Erythroblast (primary cell): ENCODE data around the gene CHN2.

Experiments used
- DNase-seq, 2 experiments: peaks; one replicate each; lab custom pipeline; 2025; lab: John Stamatoyannopoulos, UW
- GATA1 ChIP-seq: IDR thresholded peaks from 2 replicates; pipeline ENCODE4 v1.6.1; 2011; ENCODE audit warnings: low read depth, mild to moderate bottlenecking, control low read depth, low read length, moderate library complexity
- POLR2A ChIP-seq: IDR thresholded peaks from 2 replicates; pipeline ENCODE4 v1.6.1; 2011; ENCODE audit warnings: mild to moderate bottlenecking, low read length

Gene CHN2

DNA sequence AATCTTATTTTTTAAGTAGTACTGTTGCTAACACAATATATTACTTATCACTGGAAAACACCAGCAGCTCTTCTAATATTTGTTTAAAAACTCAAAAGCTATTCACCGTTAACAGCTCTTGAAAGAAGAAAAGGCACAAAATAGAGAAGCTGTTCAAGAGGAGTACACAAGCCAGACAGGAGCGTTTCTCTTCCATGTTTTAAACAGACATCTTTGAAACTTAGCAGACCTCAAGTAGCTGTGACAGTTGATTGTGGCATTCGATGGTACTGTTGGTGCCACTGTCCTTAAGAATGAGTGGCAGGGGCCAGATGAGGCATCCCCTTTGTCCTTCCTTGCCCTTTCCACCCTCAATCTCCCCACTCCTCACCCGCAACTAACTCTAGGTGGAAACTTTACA, 287.5 kb downstream of the CHN2 start:
- no peak for DNase-seq
- TF ChIP-seq POLR2A = no peak
- no peak for TF ChIP-seq GATA1

DNA sequence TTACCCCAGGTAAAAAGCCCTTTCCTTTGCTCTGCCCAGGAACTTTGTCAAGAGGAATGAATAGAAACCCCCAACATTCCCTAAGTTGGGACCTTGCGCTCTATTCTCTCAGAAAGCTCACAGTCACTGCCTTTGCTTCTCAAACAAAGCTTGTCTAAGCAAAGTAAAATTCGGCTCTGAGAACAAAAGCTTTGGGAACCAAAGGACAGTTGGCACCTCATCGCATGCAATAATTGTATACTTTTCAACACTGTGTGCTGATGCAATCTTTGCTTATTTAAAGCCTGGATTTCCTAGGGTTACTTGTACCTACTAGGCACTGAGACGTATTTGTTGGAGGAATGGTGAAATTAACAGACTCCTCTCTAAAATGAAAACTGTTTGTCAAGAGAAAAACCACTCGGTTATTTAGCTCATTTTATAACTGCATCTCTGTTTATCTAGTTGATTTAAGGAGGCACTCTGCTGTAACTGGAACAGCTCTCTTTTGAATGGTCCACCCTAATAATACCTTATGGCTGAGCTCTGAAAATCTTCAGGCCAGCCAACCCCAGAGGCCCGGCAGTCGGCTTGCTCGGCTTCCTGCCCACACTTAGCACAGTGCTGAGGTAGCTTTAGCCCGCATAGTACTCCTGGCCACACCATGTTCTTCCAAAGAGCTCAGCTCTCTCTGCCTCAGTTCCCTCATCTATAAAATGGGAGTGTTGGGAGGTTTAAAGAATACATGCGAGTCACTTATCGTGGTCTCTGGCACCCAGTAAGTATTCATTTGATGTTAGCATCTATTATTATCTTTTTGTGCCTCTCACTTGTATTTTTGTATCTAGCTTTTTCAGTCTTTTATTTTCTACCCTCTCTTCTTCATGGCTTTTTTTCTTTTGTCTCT, 288.9 kb downstream of the CHN2 start:
- DNase-seq = no peak
- TF ChIP-seq POLR2A (no peak), GATA1 (no peak)

DNA sequence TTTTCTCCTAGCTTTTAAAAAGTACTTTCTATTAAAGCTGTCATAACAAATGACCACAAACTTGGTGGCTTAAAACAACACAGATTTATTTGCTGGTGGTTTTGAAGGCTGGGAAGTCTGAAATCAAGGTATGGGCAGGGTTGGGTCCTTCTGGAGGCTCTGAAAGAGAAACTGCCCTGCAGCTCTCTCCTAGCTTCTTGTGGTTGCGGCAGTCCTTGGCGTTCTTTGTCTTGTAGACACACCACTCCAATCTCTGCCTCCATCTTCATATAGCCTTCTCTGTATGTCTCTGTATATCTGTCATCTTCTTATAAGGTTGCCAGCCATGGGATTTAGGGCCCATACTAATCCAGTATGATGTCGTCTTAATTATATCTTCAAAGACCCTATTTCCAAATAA, 289.7 kb downstream of the CHN2 start:
- no peak for DNase-seq
- TF ChIP-seq POLR2A (no peak), GATA1 (no peak)

DNA sequence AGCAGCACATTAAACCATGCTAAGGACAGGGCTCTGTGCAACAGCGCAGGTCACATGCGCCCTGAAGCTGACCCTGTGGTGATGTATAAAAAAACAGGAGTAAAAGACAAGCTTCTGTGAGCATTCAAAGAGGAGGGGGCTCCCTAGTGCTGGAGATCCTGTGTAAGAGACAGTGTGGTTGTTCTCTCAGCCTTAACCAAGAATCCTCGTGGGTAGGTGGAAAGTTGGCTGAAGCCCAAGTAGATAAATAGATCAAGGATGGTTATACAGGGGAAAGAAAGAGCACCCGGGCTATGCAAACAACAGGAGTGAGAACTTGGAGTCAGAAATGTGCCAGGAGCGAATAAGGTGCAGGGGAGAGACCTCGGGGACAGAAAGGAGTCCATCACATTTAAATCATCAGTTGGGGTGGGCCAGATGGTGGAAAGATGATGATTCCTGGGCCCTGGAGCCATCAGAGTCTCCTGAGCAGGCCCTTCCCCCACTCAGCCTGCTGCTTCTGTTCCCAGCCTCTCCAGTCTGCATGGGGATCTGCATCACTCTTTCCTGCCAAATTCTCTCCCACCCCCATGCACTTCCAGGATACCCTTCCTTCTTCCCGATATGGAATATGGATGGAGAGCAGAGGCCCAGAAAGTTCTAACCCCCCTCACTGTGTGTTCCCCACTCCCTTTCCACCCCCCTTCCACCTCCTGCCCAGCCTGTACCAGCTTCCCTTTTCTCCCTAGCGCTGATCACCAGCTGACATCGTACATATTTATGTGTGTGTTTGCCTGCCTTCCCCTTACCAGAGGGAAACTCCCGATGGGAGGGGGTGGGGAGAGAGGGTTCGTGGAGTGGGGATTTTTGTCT, 291.0 kb downstream of the CHN2 start:
- no peak for DNase-seq
- TF ChIP-seq POLR2A = no peak
- no peak for TF ChIP-seq GATA1

DNA sequence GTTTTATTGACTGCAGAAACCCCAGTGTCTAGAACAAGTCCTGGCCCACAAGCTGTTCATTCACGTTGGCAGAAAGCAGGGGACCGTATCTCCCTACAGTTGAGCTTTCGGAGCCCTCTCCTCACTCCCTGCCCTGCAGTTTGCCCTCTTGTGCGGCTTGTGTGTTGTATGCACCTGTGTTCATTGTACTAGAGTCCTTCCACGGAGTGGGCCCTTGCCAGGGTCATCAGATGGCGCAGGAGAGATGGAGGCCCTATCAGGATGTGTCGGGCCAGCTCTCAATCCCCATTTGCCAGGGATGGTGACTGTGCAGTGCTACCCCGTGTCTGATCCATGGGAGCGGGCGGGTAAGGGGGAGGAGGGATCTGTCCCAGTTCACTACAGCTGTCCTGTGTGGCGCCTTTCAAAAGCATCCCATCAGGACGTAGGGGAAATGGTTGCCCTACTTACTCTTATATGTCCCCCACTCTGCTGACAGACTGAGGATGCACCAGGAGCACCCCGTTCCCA, 291.7 kb downstream of the CHN2 start:
- TF ChIP-seq GATA1 (no peak), POLR2A (no peak)
- DNase-seq = no peak

DNA sequence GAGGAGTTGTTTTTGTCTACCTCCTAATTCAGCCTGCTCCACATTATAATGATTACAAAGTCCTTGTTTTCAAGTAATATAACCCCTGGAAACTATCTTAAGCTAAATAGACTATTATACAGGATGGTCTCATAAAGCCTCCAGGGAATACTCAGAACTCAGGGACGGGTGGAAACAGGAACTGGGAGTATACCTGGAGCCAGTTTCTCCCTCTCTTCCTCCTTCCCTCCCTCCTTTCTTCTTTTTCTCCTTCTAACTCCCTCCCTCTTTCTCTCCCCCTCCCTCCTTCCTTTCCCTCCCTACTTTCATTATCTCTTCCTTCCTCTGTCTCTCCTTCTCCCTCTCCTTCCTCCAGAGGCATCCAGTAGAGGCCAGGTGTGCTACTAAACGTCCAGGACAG, 292.8 kb downstream of the CHN2 start:
- no peak for DNase-seq
- TF ChIP-seq POLR2A (no peak), GATA1 (no peak)

DNA sequence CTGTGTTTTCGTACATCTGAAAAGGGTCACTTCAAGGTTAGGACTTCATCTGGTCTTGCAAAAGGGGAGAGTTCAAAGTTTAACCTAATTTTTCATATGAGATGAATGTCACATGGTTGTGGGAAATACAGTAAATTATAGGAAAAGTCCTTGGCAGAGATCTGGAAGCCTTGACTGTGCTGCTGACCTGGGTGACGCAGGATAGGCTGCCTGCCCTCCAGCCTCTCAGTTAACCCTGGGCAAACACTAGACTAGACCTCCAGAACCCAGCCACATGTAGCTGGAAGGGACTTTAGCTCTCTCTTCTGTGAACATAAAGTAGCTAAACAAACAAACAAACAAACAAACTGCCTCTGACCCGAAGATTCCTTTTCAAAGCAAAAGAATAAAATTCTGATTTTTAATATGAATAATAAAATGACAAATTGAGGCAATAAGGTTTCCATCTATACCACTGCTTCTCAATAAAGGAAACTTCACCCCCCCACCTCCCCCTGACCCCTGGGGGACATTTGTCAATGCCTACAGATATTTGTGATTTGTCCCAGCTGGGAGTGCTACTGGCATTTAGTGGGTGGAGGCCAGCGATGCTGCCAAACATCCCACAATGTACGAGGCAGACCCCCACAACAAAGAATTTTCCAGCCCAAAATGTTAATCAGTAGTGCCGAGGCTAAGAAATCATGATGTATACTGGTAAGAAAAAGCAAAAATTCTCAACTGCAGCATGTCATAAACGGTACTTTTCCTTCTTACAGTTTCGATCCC, 293.8 kb downstream of the CHN2 start:
- TF ChIP-seq GATA1 (no peak), POLR2A (no peak)
- DNase-seq = no peak

DNA sequence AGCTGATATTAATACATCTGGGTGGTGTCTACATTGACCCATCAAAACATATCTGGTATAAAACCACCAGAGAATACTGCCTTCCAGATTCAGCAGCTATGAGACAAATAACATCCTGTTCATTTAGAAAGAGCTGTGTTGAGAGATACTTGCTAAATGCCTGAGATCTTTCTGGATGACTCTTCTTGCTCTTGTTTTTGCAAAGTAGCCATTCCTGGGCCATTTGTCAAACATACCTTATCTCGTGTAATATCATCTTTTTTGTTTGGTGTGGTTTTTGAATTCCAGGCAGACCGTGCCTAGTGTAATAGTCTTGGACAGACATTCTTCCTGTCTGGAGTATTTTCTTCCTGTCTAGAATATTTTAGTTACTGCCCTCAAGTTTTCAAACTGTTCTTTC, 294.4 kb downstream of the CHN2 start:
- TF ChIP-seq POLR2A (no peak), GATA1 (no peak)
- no peak for DNase-seq

DNA sequence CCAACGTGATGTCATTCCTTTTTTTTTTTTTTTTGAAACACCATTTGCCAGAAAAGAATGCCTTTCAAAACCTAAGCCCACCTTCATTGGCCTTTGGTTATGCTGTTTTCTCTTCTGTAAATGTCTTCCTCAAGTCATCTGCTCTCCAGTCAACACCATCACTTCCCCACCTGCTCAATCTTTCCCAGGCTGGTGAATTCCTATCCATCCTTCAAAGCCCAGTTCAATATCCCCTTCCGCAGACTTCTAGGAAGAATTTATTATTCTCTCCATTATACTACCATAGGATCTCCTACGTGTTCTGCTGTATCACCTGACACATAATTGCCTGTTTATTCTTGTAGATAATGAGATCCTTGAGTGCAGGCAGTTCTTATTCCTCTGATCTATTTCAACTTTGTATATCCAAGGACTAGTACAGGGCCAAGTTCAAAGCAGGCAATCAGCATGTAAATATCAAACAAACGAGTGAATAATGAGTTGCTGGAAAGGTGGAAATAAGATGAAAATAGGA, 295.6 kb downstream of the CHN2 start:
- DNase-seq = no peak
- TF ChIP-seq POLR2A = no peak

DNA sequence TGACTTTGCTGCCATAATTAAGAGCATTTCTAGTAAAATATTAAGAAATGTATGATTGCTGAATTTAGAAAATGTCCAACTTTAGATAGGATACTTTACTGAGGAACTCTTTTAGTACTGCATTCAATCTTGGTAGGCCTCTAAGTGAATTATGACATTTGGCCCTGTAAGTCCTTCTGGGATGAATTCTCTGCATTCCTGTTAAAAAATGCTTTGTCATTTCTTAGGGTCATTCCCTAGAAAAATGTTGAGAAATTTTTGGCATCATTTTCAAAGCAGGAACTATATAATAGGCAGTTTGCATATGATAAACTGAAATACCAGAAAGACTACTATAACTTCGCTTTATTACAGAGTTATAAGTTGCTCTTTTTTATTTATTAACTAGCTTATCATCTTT, 299.8 kb downstream of the CHN2 start:
- no peak for TF ChIP-seq GATA1
- TF ChIP-seq POLR2A = no peak
- DNase-seq = no peak

DNA sequence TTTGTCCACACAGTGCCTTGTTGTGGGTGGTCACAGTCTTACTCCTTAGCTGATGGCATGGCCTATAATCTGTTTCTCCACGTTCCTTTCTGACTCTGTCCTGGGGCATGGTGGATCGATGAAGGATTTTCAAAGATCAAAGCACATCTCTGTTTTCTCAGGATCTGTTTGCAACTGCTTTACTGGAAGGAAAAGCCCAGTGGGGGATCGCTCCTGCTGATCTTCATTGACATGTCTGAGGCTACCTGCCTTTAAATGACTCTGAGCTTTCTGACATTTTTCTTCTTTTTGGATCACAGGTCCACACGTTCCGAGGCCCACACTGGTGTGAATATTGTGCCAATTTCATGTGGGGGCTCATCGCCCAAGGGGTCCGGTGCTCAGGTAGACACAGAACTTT, 301.1 kb downstream of the CHN2 start:
- TF ChIP-seq POLR2A (no peak), GATA1 (no peak)

DNA sequence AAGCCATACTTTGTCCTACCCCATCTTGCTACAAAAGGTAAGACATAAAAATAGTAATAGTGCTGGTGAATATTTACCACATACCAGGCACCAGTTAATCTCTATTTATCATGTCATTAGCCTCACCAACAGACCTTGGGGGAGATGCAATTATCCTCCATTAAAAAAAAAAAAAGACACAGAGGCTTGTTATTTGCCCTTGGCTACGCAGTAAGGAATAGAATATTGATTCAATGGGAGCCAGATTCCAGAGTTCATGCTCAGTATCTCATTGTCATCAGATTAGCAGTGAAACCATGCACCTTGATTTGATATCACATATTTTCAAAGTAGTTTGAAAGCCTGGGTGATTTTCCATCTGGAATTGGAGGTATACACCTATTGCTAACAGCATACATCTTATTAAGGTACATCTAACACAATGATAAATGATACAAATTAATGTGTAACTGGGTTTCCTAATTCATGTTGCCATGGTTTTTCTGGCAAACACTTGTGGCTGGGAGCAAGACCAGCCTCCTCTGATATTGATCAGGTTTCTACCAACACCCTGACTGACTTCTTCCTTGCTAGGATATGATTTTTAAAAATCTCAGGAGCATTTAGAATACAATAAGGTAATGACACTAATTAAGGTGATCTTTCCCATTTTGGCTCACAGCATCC, 301.9 kb downstream of the CHN2 start:
- no peak for DNase-seq
- TF ChIP-seq GATA1 (no peak), POLR2A (no peak)

More for the DNA sequence above, 301.1 kb downstream of the CHN2 start:
- no peak for DNase-seq

DNA sequence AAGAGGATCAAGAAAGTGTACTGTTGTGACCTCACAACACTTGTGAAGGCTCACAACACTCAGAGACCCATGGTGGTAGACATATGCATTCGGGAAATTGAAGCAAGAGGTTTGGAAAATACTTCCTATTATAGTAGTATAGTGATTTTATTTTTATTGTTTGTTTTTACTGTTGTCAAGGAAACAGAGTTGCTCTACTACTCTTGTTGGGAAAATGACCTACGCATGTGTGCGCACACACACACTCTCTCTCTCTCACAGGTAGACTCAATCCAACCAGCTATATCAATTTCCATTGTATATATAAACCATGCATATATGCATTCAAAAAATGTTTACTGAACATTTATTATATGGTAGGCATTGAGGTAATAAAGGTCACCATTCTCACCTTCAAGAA, 305.4 kb downstream of the CHN2 start:
- TF ChIP-seq POLR2A = no peak
- TF ChIP-seq GATA1 = no peak
- DNase-seq = no peak

DNA sequence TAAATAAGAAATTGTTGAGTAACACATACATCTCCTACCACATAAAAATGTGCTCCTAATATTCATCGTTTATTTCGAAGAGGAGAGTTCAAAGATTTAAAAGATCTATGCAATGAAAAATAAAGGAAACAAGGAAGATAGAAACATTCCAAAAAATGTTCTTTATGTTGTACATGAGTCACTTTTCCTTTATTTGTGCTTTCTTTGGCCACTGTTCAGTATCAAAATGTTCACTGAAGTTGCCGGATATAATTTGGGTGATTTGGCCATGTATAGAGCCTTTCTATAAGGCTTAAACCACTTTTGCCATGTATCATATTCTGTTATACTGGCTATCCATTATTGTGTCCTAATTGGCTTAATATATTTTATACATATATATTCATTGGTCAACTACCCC, 306.1 kb downstream of the CHN2 start:
- TF ChIP-seq GATA1 = no peak
- TF ChIP-seq POLR2A = no peak
- DNase-seq = no peak
